IPS-15b (cell line): ENCODE results near the gene MAP3K3.

Experiments
- H3K27me3 ChIP-seq: one replicate; pipeline ENCODE4 v1.6.1; 2013; ENCODE audit warnings: low read length; ENCODE audit not compliant: control insufficient read depth, insufficient read depth
- H3K36me3 ChIP-seq: one replicate; pipeline ENCODE4 v1.6.1; 2013; ENCODE audit warnings: low read length; ENCODE audit not compliant: control insufficient read depth, insufficient read depth
- H3K4me1 ChIP-seq: one replicate; pipeline ENCODE4 v1.6.1; 2013; ENCODE audit warnings: mild to moderate bottlenecking, low read length; ENCODE audit not compliant: control insufficient read depth, insufficient read depth
- H3K4me3 ChIP-seq: one replicate; pipeline ENCODE4 v1.5.1; 2013; ENCODE audit warnings: low read depth, low read length
- H3K9ac ChIP-seq: one replicate; pipeline ENCODE4 v1.6.1; 2013; ENCODE audit warnings: low read depth, mild to moderate bottlenecking, low read length
- H3K9me3 ChIP-seq: one replicate; pipeline ENCODE4 v1.6.1; 2013; ENCODE audit warnings: mild to moderate bottlenecking, low read length; ENCODE audit not compliant: control insufficient read depth, insufficient read depth

The MAP3K3 gene

GRCh38 chr17:63686138-63686685 is 64.0 kb downstream of the MAP3K3 start:
- no peak overlapping the region for H3K9ac ChIP-seq
- H3K36me3 ChIP-seq: peaks cover 11% of the 10 kb centered on the region
- H3K27me3 ChIP-seq: no peaks in the 10 kb centered on the region
- H3K4me3 ChIP-seq: no peak overlapping the region
- H3K9me3 ChIP-seq: no peaks in the 10 kb centered on the region
- no peaks in the 10 kb centered on the region for H3K4me1 ChIP-seq

GRCh38 chr17:63688396-63689020 is 66.3 kb downstream of the MAP3K3 start:
- H3K9me3 ChIP-seq: no peaks in the 10 kb centered on the region
- H3K4me1 ChIP-seq: no peaks in the 10 kb centered on the region
- H3K9ac ChIP-seq: no peak overlapping the region
- H3K36me3 ChIP-seq: peaks cover 24% of the 10 kb centered on the region
- no peaks in the 10 kb centered on the region for H3K27me3 ChIP-seq
- H3K4me3 ChIP-seq: no peak overlapping the region

- no peaks in the 10 kb centered on the region for H3K27me3 ChIP-seq
- H3K4me1 ChIP-seq: peaks cover 2% of the 10 kb centered on the region
- H3K36me3 ChIP-seq: peaks cover 28% of the 10 kb centered on the region
- no peak overlapping the region for H3K9ac ChIP-seq
- no peak overlapping the region for H3K4me3 ChIP-seq
- H3K9me3 ChIP-seq: no peaks in the 10 kb centered on the region
Measured at GRCh38 chr17:63689479-63689878, 67.3 kb downstream of the MAP3K3 start.

DNA sequence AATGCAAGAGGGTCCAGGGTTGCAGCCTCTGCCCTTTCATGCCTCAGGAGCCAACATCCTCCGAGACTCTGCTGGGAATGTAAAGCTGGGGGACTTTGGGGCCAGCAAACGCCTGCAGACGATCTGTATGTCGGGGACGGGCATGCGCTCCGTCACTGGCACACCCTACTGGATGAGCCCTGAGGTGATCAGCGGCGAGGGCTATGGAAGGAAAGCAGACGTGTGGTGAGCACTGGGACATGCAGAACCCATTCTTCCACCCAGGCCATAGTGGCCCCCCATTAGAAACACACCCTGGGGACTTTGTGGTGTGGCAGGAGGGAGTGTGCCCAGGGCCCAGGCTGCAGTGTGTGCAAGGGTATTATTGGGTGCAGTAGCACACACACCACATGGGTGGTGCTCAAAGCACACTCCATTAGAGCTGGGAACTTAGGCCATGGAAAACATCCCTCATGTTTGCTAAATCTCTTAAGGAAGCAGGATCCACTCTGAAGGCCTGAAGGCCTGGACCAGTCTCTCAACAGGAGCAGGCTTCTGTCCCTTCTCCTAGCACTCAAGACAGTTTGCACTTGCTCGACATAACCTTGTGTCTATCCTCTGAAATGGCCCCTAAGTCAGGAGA is 70.1 kb downstream of the MAP3K3 start:
- H3K9me3 ChIP-seq: no peaks in the 10 kb centered on the region
- peaks cover 9% of the 10 kb centered on the region for H3K4me1 ChIP-seq
- no peaks in the 10 kb centered on the region for H3K27me3 ChIP-seq
- peaks cover 35% of the 10 kb centered on the region for H3K36me3 ChIP-seq
- H3K4me3 ChIP-seq: no peak overlapping the region
- no peak overlapping the region for H3K9ac ChIP-seq

GRCh38 chr17:63693411-63694113 is 71.3 kb downstream of the MAP3K3 start:
- H3K27me3 ChIP-seq: no peaks in the 10 kb centered on the region
- H3K9me3 ChIP-seq: no peaks in the 10 kb centered on the region
- H3K4me3 ChIP-seq: no peak overlapping the region
- peaks cover 40% of the 10 kb centered on the region for H3K36me3 ChIP-seq
- H3K4me1 ChIP-seq: peaks cover 12% of the 10 kb centered on the region
- H3K9ac ChIP-seq: no peak overlapping the region

- Histone ChIP-seq H3K9me3 (no peaks in the 10 kb centered on the region), H3K4me1 (peaks cover 12% of the 10 kb centered on the region), H3K4me3 (no peak overlapping the region), H3K27me3 (no peaks in the 10 kb centered on the region), H3K36me3 (peaks cover 35% of the 10 kb centered on the region), H3K9ac (no peak overlapping the region)
Measured at GRCh38 chr17:63694229-63694949, 72.2 kb downstream of the MAP3K3 start.

- Histone ChIP-seq H3K4me3 (no peak overlapping the region), H3K9me3 (no peaks in the 10 kb centered on the region), H3K4me1 (peaks cover 12% of the 10 kb centered on the region), H3K36me3 (peaks cover 33% of the 10 kb centered on the region), H3K9ac (no peak overlapping the region), H3K27me3 (no peaks in the 10 kb centered on the region)
Measured at GRCh38 chr17:63694950-63695773, 72.9 kb downstream of the MAP3K3 start.

DNA sequence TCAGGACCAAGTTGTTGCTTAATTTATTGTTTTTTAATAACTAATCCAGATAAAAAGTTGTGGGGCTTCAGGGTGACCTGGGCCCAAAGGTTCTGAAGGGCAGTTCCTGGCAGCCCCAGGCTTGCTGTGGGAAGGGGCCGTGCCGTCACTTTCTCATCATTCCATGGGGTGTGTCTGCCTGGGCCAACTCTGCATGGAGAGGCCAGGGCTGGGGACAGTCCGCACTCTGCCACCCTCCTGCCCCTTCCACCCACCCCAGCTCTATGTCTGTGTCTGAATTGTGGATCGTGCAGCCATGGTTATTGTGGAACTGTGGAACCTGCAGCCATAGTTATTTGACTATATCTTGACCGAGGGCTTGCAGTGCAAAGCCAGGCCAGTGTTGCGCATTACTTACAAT is 73.7 kb downstream of the MAP3K3 start:
- Histone ChIP-seq H3K9ac (no peak overlapping the region), H3K36me3 (peaks cover 32% of the 10 kb centered on the region)

GRCh38 chr17:63696381-63696961 is 74.3 kb downstream of the MAP3K3 start:
- H3K27me3 ChIP-seq: no peaks in the 10 kb centered on the region
- peaks cover 26% of the 10 kb centered on the region for H3K36me3 ChIP-seq
- peak overlapping the region; percentile 24 for H3K9ac ChIP-seq
- H3K9me3 ChIP-seq: no peaks in the 10 kb centered on the region
- H3K4me3 ChIP-seq: no peak overlapping the region
- peaks cover 12% of the 10 kb centered on the region for H3K4me1 ChIP-seq

More for the DNA sequence above, 73.7 kb downstream of the MAP3K3 start:
- H3K9me3 ChIP-seq: no peaks in the 10 kb centered on the region
- no peaks in the 10 kb centered on the region for H3K27me3 ChIP-seq
- peaks cover 12% of the 10 kb centered on the region for H3K4me1 ChIP-seq
- H3K4me3 ChIP-seq: no peak overlapping the region

GRCh38 chr17:63697341-63698286 is 75.4 kb downstream of the MAP3K3 start:
- Histone ChIP-seq H3K9me3 (no peaks in the 10 kb centered on the region), H3K36me3 (peaks cover 21% of the 10 kb centered on the region), H3K4me1 (peaks cover 12% of the 10 kb centered on the region), H3K27me3 (no peaks in the 10 kb centered on the region), H3K4me3 (peak overlapping the region; percentile 56), H3K9ac (peak overlapping the region; percentile 37)
